Urothelium cell line (cell line): ENCODE results near the gene VRK1.

Source experiments
- DNase-seq: peaks from one replicate; pipeline ENCODE4 v3.0.0; 2011; ENCODE audit warnings: low spot score, mixed read lengths
- FAIRE-seq: peaks from 2 replicates; lab custom pipeline; 2011; peaks lifted over from hg19 to GRCh38; lab: Jason Lieb, UNC

VRK1 gene

GRCh38 chr14:96823652-96824051, 26.5 kb downstream of the VRK1 start:
- DNase-seq, result no peak
- FAIRE-seq, result no peak

DNA sequence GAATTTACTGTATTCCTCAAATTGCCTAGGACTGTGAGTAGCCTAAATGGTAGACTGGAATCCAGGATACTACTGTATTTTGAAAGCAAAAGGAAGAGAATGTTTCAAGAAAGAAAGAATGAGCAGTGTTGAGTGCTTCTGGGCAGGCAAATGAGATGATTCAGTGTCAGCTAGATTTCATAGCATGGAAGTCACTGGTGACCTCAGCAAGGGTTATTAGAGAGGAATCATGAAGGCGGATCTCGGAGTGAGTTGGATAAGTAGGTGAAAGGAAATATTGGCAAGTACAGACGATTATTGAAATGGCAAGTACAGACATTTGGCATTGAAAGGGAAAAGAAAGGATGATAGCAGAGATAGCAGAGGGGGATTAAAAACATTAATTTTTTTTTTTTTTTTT, 27.1 kb downstream of the VRK1 start:
- FAIRE-seq (no peak), DNase-seq (no peak)

DNA sequence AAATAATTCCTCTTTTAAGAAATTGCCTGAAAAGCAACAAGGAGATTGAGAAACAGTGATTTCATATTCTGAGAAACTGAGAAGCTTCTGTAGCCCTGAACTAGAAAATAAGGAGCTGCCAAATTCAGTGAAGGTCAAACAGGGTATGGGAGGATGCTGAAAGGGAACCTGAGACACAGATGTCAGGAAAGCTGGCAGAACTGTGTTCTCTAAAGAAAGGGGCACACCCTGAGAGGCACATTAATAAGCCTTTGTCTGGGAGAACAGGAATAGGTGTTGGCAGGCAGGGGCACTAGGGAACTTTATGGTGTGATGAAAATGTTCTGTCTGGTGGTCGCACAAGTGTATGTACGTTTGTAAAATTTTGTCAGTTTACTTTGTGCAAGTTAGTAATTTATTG, 29.6 kb downstream of the VRK1 start:
- FAIRE-seq (no peak), DNase-seq (no peak)

DNA sequence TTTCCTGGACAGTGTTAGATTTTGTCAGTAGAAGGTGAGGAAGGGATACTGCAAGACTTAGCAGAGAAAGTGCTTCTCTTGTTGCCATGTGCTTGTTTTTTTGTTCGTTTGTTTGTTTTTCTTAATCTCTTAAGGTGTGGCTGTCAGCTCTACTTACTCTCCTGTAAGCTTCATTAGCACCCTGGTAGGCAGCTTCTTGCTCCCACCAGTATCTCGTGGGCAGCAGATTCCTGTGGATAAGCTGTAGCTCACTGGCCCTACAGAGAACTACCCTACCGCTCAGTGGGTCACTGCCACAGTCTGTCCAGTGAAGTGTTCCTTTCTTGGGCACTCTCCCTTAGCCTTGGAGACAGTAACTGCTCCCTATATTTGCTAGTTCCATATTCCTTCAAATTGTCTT, 30.1 kb downstream of the VRK1 start:
- no peak for FAIRE-seq
- no peak for DNase-seq

DNA sequence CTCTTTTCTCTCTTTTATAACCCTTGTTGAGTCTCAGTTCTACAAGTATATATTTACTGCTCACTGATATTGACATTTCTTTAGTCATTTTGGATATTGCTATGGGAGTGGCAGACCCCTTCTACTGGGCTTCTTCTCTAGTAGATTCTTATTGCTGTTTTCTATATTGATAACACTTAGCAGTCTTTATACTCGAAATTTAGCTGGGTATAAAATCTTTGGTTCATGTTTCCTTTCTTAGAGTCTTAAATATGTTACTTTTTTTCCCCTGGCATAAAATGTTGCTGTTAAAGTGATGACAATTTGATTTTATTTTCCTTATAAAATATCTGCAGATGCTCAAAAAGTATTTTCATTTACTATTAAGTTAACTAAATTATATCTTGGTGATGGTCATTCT, 32.6 kb downstream of the VRK1 start:
- DNase-seq, result no peak
- no peak for FAIRE-seq

DNA sequence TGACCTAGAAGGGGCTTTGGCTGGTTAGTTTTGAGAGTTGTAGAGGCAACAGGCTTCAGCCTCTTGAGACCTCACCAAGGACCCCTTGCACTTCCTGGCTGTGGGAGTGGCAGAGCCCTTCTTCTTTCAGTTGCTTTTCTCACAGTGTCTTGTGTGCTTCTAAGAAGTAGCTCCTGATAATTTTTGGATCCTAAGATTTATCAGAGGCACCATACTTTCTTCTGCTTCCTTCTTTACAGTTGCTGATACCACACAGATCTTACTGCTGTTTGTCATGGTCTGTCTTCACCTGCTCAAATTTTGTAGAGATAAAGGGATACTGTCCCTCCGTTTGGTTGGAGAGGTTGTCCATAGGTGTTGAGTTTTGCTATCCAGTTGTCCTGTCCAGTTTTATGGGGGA, 33.8 kb downstream of the VRK1 start:
- DNase-seq (no peak), FAIRE-seq (no peak)

GRCh38 chr14:96832351-96832750, 35.2 kb downstream of the VRK1 start:
- DNase-seq (no peak), FAIRE-seq (no peak)

DNA sequence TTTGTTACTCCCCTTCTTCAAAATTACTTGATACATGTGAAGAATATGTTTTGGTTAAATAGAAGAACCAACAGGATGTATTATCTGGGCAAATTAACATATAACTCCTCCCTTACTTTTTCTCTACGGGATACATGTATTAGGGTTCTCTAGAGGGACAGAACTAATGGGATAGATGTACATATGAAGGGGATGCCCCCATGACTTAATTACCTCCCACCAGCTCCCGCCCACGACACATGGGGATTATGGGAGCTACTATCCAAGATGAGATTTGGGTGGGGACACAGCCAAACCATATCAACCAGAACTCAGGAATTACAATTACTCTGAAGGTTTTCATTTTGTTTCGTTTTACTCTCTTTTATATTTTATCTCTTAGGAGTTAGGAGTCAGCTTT, 41.3 kb downstream of the VRK1 start:
- FAIRE-seq (no peak), DNase-seq (no peak)

- DNase-seq (no peak), FAIRE-seq (no peak)
Observed at GRCh38 chr14:96839251-96839650, 42.1 kb downstream of the VRK1 start.

- DNase-seq, result no peak
- no peak for FAIRE-seq
Observed at GRCh38 chr14:96843137-96843536, 46.0 kb downstream of the VRK1 start.

- DNase-seq (no peak), FAIRE-seq (no peak)
Observed at GRCh38 chr14:96844857-96845570, 47.8 kb downstream of the VRK1 start.

DNA sequence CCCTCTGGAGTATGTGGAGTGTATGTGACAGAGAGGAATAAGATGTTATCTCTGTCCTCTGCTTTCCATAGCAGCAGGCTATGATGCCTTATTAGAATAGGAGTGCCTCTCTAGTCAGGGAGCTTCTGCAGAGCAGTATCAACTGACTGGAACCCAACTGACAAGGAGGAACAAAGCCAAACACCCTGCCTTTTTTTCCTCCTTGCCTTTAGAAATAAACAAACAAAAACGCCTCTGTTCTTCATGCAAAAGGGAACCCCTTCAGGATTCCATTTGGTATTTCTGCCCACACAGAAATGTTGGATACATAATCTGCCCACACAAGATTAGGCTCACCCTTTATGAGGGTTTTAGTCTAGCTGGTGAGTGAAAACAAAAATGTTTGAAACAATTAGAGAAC, 50.3 kb downstream of the VRK1 start:
- FAIRE-seq (no peak), DNase-seq (no peak)

DNA sequence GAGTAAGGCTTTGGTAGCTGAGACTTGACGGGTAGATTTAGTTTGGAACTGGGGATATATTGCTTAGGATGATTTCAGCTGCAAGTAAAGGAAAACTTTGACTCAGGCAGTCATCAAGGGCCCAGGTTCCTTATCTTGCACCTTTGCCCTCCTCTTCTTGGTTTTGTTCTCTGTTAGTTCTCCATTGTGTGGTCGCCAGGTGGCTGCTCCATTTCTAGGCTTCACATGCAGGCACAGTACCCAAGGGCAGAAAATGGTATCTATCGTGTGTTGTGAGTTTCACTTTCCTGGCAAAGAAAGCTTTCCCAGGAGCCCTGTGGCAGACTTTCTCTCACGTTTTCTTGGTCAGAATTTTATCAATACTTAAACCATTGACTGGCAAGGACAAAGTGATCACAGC, 50.8 kb downstream of the VRK1 start:
- FAIRE-seq (no peak), DNase-seq (no peak)

- FAIRE-seq, result no peak
- DNase-seq, result no peak
Observed at GRCh38 chr14:96849733-96850132, 52.6 kb downstream of the VRK1 start.

- no peak for FAIRE-seq
- no peak for DNase-seq
Observed at GRCh38 chr14:96851694-96852381, 54.7 kb downstream of the VRK1 start.

GRCh38 chr14:96852823-96853422, 55.7 kb downstream of the VRK1 start:
- DNase-seq (peak; percentile 2), FAIRE-seq (no peak)

GRCh38 chr14:96858643-96859042, 61.5 kb downstream of the VRK1 start:
- no peak for FAIRE-seq
- no peak for DNase-seq

DNA sequence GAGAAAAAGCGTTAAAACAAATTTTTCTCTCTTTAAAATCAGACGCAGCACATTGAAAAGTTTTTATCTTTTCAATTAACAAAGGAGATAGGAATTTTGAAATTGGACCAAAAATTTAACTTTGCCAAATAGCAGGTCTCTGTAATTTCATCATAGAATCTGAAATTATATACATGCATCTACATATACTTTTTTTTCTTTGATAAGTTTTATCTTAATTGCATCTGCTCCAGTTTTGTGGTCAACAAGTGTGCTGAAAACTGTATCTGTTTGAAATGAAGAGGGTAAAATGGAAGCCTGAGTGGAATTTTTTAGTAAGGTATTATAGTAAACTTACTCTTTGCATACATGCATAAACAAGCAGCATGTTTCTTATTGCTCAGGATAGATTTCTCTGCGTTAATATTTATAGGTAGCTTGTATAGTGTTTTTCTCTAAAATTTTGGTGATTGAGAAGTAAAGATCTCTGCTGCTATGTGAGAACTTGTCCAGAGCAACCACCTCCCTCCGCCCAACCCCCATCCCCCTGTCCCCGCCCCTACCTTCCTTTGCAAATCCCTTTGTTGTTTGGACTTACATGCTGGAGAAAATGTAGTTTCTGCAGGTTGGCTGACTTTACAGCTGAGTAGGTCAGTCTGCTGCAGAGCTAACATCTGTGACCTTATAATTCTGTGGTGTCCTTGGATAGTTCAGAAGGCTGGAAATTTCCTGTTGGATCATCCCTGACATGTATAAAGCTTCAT, 64.6 kb downstream of the VRK1 start:
- no peak for FAIRE-seq
- DNase-seq, result no peak

GRCh38 chr14:96863327-96863985, 66.3 kb downstream of the VRK1 start:
- no peak for FAIRE-seq
- DNase-seq, result no peak

DNA sequence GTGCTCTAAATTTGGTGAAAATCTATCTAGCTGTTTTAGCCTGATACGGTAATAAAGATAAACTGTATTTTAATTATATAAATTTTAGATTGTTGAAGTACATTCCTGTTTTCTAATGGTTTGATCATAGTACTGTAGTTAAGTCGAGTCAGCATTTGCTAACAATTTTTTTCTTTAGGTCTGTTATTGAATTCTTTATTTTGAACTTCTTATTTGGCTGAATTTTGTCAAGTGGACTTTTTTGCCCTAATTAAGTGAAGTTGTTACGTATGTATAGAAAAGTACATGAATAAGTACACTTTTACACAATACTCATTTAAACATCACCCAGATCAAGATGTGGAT, 66.8 kb downstream of the VRK1 start:
- no peak for FAIRE-seq
- DNase-seq, result no peak

DNA sequence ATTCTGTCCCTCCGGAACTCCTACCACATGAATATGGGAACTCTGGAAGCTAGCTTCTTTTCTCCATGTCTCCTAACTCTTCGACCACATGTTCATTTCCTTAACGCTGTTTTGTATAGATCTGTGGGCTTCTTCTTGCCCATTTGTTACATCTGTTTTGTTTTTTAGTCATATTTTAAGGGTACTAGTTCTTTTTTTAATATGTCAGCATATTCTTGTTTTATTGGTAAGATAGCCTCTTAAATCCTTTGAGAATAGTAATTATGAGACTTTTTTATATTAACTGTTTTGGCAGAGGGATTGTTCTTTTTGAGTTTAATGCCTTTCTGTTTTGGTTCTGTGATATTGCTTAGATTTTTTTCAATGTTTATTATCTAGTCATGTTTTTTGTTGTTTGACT, 70.5 kb downstream of the VRK1 start:
- FAIRE-seq (no peak), DNase-seq (no peak)
